HL-60/S4 (cell line): Measurements from ENCODE around the gene MMRN2.

Source experiments
- in situ Hi-C: fragments of 300-500 bp; cut with MboI; formaldehyde crosslinking; loops from 2 replicates; pipeline ENCODE4 v1.14.3; 2022; ENCODE audit warnings: low sequenced_read_pairs

Gene MMRN2

DNA sequence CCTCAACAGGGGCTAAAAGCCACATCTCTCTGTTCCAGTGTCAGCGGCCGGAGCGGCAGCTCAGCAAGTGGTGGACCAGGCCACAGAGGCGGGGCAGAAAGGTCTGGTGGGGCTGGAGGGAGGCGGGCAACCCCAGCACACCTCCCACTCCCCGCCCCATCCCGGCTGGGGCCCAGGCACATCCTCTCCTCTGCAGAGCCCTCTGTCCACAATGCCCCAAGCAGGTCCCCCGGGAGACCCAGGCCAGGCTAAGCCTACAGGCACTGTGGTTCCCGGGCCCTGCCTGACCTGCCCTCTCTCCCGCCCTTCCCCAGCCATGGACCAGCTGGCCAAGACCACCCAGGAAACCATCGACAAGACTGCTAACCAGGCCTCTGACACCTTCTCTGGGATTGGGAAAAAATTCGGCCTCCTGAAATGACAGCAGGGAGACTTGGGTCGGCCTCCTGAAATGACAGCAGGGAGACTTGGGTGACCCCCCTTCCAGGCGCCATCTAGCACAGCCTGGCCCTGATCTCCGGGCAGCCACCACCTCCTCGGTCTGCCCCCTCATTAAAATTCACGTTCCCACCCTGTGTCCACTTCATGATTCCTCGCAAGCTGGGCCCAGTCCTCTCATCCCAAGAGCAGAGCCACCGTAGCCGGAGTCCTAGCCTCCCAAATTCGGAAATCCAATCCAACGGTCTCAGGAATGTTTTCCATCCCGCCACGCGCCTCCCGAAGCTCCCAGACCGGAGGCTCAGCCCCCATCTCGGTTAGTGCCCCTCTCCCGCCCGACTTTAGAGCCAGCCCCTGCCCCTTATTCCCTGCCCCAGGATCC, 13.0 kb upstream of the MMRN2 start:
- in situ Hi-C loops: no loop called here

DNA sequence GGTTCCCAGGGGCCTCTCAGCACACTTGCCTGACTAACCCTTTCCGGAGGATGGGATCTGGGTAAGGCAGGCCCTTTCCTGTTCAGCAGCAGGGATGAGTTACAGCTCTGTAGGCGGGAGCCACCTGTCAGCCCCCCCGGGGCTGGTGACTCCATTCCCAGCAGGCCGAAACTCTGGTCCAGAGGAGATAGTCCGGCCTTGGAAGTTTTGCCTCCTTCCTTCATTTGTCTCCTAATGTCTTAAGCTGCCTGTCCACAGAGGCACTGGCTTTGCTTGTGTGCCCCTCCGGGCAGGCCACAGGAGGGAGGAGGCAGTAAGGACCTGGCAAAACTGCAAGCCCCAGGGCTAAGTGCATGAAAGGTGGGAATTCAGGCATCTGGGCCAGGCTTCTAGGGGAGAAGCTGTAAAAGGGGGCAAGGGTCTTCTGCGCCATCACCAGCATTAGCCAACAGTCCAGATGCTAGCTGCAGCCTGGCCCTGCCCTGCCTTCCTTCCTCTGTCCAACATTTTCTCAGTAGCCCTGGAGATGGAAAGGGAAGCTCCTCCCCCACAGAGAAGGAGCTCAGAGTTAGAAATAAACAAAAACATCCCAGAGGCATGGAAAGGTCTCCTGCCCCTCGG, 12.1 kb upstream of the MMRN2 start:
- in situ Hi-C loops: no loop called here

GRCh38 chr10:86968994-86969355, 11.6 kb upstream of the MMRN2 start:
- in situ Hi-C loops: no loop called here

- in situ Hi-C loops: no loop called here
These were observed 11.0 kb upstream of the MMRN2 start, which contains the start of gene ADIRF for GRCh38 chr10:86968271-86968993. TSS of gene ADIRF (plus strand) at chr10:86968482. CDS start at chr10:86968545, 63 bp downstream.

GRCh38 chr10:86967481-86967941, 10.1 kb upstream of the MMRN2 start:
- in situ Hi-C loops: no loop called here

DNA sequence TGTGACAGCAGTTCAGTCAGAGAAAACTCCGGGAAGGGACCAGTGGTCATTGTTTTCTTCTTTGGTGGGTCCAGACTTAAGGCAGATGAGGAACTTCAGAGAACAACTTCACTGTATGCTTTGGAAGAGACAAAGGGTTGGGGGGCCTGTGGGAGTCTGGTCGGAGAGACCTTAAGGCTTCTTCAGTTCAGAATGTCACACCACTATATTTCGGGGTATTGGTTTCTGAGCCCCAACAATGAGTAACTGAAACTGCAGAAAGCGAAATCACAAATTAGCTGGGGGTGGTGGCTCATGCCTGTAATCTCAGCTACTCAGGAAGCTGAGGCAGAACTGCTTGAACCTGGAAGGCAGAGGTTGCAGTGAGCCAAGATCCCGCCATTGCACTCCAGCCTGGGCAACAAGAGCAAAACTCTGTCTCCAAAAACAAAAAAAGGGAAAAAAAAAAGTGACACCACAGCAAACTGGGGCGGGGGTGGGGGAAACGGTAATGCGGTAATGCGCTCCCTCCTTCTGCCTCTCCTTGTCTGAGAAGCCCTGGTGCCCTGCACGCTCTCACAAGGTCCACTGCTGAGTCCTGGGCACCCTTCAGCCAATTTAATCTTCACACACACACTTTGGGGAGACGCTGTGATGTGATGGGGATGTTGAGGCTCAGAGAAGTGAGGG, 8.7 kb upstream of the MMRN2 start:
- in situ Hi-C loops: no loop called here

GRCh38 chr10:86964847-86965190, 7.4 kb upstream of the MMRN2 start:
- in situ Hi-C loops: no loop called here

- in situ Hi-C loops: no loop called here
These were observed 6.8 kb upstream of the MMRN2 start for GRCh38 chr10:86964061-86964846.

DNA sequence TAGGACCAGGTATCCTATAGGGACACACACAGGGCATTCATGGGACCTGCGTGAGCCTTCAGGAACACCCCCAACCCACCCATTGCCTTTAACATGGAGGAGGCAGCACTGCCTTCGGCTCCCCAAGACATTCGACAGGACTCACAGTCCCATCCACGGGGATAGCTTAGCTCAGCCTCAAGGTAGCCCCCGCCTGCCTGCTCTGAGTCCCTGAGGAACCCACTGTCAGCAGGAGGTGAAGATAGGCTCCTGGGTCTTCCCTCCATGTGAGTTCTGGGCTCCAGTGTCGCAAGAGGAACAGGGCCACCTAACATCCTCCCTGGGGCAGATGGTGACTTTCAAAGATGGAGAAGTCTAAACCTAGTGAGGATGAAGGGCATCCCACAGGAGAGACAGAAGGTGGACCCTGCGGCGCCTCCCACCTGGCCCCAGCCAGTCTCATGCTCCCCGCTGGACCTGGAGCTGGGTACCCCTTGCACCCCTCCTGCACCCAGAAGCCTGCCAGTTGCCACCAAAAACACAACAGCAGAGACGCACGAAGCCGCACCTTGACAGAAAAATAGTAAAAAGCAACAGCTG, 6.0 kb upstream of the MMRN2 start:
- in situ Hi-C loops: no loop called here

DNA sequence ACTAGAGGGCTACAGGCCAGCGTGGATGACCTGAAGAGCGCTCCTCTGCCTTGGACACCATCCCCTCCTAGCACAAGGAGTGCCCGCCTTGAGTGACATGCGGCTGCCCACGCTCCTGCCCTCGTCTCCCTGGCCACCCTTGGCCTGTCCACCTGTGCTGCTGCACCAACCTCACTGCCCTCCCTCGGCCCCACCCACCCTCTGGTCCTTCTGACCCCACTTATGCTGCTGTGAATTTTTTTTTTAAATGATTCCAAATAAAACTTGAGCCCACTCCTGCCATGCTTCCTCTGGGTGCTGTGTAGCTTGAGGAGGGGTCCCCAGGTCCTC, 5.5 kb upstream of the MMRN2 start:
- in situ Hi-C loops: no loop called here

- in situ Hi-C loops: no loop called here
These were observed 4.9 kb upstream of the MMRN2 start for GRCh38 chr10:86962136-86962980.

- in situ Hi-C loops: no loop called here
These were observed 4.2 kb upstream of the MMRN2 start for GRCh38 chr10:86961481-86962091.

GRCh38 chr10:86960863-86961434, 3.5 kb upstream of the MMRN2 start:
- in situ Hi-C loops: no loop called here

DNA sequence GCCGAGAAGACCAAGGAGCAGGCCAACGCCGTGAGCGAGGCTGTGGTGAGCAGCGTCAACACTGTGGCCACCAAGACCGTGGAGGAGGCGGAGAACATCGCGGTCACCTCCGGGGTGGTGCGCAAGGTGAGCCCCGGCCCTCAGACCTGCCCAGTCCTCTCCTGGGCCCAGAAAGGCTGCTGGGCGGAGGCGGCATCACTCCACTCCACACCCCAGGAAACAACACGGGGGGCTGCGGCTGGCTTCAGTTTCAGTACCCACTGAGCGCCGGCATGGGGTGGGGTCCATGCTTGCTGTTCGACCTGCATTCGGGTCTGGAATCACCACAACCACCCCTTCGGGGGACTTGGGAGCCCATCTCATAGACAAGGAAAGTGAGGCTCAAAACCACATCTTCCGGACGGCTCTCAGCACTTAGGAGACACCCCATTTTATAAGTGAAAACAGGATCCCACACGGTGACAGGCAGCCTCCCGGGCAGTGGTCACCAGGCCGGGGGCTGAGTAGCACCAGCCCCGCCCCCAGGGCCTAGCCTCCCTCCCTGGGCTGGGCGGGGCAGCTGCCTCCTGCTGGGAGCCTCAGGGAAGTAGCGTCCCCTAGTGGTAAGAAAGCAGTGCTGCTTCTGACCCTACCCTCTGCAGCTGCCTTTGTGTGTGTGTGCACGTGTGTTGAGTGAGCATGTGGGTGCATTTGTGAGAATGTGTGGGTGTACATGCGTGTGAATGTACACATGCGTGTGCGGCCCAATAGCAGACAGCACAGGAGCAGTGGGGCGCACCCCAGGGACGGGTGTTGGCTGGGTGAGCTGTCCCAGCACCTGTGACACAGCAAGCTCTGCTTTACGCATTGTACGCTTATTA, 2.8 kb upstream of the MMRN2 start:
- in situ Hi-C loops: no loop called here

DNA sequence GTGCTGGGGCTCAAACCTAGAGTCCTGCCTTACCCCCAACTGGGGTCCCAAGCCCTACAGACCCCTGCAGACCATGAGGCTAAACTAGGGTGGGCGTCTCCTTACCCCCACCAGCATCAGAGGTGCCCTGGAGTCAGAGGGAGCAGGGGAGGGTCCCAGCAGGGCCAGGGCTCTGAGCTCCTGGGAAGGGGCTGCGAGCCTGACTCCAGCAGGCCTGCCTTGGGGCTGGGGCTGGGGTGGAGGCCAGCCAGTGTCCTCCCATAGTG, 2.3 kb upstream of the MMRN2 start:
- in situ Hi-C loops: no loop called here

DNA sequence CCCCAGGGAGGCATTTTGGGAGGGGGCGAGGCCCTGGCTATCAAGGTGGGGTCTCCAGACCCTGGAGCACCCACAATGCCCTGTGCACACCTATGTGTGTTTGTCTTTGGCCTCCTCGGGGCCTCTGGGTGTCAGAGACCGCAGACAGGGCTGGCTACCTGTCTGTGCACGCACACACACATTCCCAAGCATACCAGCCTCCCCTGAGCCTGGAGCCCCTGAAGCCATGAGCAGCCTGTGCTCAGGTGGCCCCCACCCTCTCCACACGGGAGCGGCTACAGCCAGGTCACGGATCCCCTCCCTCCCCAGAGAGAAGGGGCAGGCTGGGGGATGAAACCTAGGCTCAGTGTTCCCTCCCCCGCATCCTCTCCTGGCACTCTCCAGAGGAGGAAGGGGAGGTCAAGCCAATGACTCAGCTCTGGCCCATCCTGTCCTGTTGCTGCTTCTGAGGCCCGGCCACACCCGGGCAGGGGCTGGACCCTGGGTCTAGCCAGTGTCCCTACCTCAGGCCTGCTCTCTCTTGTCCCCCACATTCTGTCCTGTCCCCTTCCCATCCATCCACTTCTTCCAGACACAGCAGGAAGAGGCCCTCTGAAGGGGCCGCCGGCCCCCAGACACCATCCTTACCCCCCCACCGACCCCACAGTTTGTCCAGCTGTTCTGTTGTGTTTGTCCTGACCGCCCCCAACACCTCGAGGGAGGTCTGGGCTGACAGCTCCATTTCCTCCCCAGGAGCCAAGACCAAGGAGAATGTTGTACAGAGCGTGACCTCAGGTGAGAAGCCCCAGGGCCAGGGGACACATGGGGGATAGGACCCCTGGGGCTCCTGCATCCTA, 1.7 kb upstream of the MMRN2 start:
- in situ Hi-C loops: no loop called here
